K562 (cell line): ENCODE results near the gene ZNF33A. TPM values are rescaled to one million over a fixed set of nuclear protein-coding genes. Genes with fewer than 3 reads are reported as not detected.
"Not testable (repeated sequence)": the region's sequence is repeated elsewhere in the genome, so short reads cannot be mapped to it uniquely, and the experiment has no call there.

Experiments used
- ATAC-seq: fragments of 200-7000 bp; cut with Tn5 transposase; 3 replicates; pipeline ENCODE4 v1.9.1; 2020; ENCODE audit warnings: moderate library complexity
- BruUV-seq: library from RNA; stranded (reverse); fragments of 400-500 nt; replicated peaks from 2 replicates; lab custom pipeline; 2021; lab: Mats Ljungman, UMichigan
- CTCF ChIA-PET: fragments of 300-600 bp; formaldehyde crosslinking; extraction: SDS; loops from one replicate; lab custom pipeline; 2021; ENCODE audit warnings: low intra/inter-chr PET ratio; lab: Yijun Ruan, JAX
- POLR2A ChIA-PET: fragments of 300-600, 350-650 bp; sonication (Branson Sonifier 250); formaldehyde crosslinking; extraction: SDS; loops from one replicate; lab custom pipeline; 2021; ENCODE audit warnings: antibody characterized with exemption, inconsistent platforms; lab: Yijun Ruan, JAX
- DNase-seq, 4 experiments: peaks; one replicate each; pipeline versions ENCODE4 v3.0.0 to v3.0.0-alpha.2; 2011 to 2018; ENCODE audit warnings: low spot score in 3 of 4, mixed read lengths in 3 of 4; ENCODE audit errors: extremely low read depth in 1 of 4
- FAIRE-seq: peaks from 2 replicates; lab custom pipeline; 2011; peaks lifted over from hg19 to GRCh38; lab: Jason Lieb, UNC
- H2AFZ ChIP-seq: 2 replicates; pipeline ENCODE4 v1.6.0; 2011; ENCODE audit warnings: low read depth, low read length, control low read depth, inconsistent platforms
- H3K27ac ChIP-seq: fragments of 200-600 bp; 3 replicates; pipeline ENCODE4 v1.8.0; 2011; ENCODE audit warnings: low read depth, mild to moderate bottlenecking, control low read depth, inconsistent platforms, low read length, moderate library complexity, mixed read lengths; ENCODE audit errors: extremely low read depth
- H3K27me3 ChIP-seq, 2 experiments: fragments of 300-600 bp in 1 of 2; 2 replicates in 1 of 2; 3 replicates in 1 of 2; pipeline versions ENCODE4 v1.6.0 to v1.8.0; 2011; ENCODE audit warnings: inconsistent platforms in 2 of 2, low read length in 2 of 2, mild to moderate bottlenecking in 1 of 2, mixed read lengths in 1 of 2, moderate library complexity in 1 of 2; ENCODE audit not compliant: control insufficient read depth in 2 of 2, insufficient read depth in 2 of 2
- H3K36me3 ChIP-seq: fragments of 300-600 bp; 3 replicates; pipeline ENCODE4 v1.8.0; 2011; ENCODE audit warnings: mild to moderate bottlenecking, low read length, inconsistent platforms; ENCODE audit not compliant: control insufficient read depth, insufficient read depth
- H3K4me1 ChIP-seq, 2 experiments: fragments of 200-600 bp in 1 of 2; replicated peaks in 1 of 2; 2 replicates in 1 of 2; 3 replicates in 1 of 2; pipeline versions ENCODE4 v1.5.1 to v1.8.0; 2011; ENCODE audit warnings: inconsistent platforms in 2 of 2, low read length in 2 of 2, mild to moderate bottlenecking in 1 of 2, mixed read lengths in 1 of 2, moderate library complexity in 1 of 2; ENCODE audit not compliant: control insufficient read depth in 2 of 2, insufficient read depth in 2 of 2
- H3K4me2 ChIP-seq: 2 replicates; pipeline ENCODE4 v1.6.1; 2011; ENCODE audit warnings: low read length, control low read depth, inconsistent platforms, mixed read lengths; ENCODE audit not compliant: insufficient read depth
- H3K4me3 ChIP-seq: fragments of 200-600 bp; sonication (generic), shearing (Covaris generic); 2 replicates; pipeline ENCODE4 v1.5.1; 2016; ENCODE audit warnings: control low read depth, inconsistent platforms
- H3K79me2 ChIP-seq: fragments of 200-600 bp; 3 replicates; pipeline ENCODE4 v1.8.0; 2011; ENCODE audit warnings: low read length, inconsistent platforms; ENCODE audit not compliant: control insufficient read depth, insufficient read depth
- H3K9ac ChIP-seq, 2 experiments: 2 replicates each; pipeline versions ENCODE4 v1.6.0 to v1.6.1; 2011; ENCODE audit warnings: low read depth in 2 of 2, low read length in 2 of 2, control low read depth in 1 of 2, inconsistent platforms in 1 of 2, mild to moderate bottlenecking in 1 of 2, mixed read lengths in 1 of 2; ENCODE audit not compliant: insufficient read depth in 1 of 2
- H3K9me1 ChIP-seq: one replicate; pipeline ENCODE4 v1.6.0; 2011; ENCODE audit warnings: inconsistent platforms, mild to moderate bottlenecking, low read length, moderate library complexity; ENCODE audit not compliant: control insufficient read depth, insufficient read depth
- H3K9me3 ChIP-seq: replicated peaks from 2 replicates; pipeline ENCODE4 v1.5.1; 2011; ENCODE audit warnings: low read depth, low read length, inconsistent platforms; ENCODE audit not compliant: control insufficient read depth, insufficient read depth
- H4K20me1 ChIP-seq: replicated peaks from 2 replicates; pipeline ENCODE4 v1.6.1; 2011; ENCODE audit warnings: low read length, inconsistent platforms, mixed read lengths; ENCODE audit not compliant: control insufficient read depth, insufficient read depth
- PREB ChIP-seq: sonication (generic); formaldehyde crosslinking; IDR thresholded peaks from 2 replicates; pipeline ENCODE4 v1.8.1; 2023; ENCODE audit warnings: mild to moderate bottlenecking, missing genetic modification reagents
- WGBS: fragments of 100-300 bp; shearing (Covaris generic); methylation state at CpG from one replicate; pipeline ENCODE4 v1.1.6; 2016; ENCODE audit warnings: low coverage, mixed read lengths; ENCODE audit not compliant: insufficient coverage; ENCODE audit errors: missing lambda C conversion rate; 5-methylcytosine and 5-hydroxymethylcytosine counted together
- in situ Hi-C: fragments of 300-500 bp; cut with MboI; formaldehyde crosslinking; loops from 4 replicates; pipeline ENCODE4 v1.15.0; 2018; ENCODE audit warnings: inconsistent platforms, mixed read lengths
- intact Hi-C: fragments of 100-400 bp; cut with micrococcal nuclease; formaldehyde crosslinking; loops from 2 replicates; pipeline ENCODE4 v1.14.2; 2022
- polyA plus RNA-seq, 8 experiments: library from polyadenylated mRNA; depleted of rRNA in 4 of 8; stranded (reverse) in 5 of 8; unstranded in 3 of 8; fragments of >200 nt; fragmentation: Nextera tagmentation in 2 of 8; fragmentation: Illumina TruSeq in 1 of 8; extraction: Ambion mirVana in 2 of 8; extraction: Trizol in 1 of 8; gene quantifications; 2 replicates each; pipeline versions ENCODE4 v1.2.1 to v1.2.3, GENCODE V29; 2011 to 2014; ENCODE audit warnings: inconsistent platforms in 1 of 8, missing spikeins in 1 of 8
- total RNA-seq, 7 experiments: library from RNA; depleted of rRNA in 6 of 7; stranded (reverse); fragments of >200 nt in 6 of 7; fragmentation: Illumina TruSeq in 2 of 7; extraction: Trizol in 2 of 7; gene quantifications; 2 replicates each; pipeline versions ENCODE4 v1.2.1 to v1.2.3, GENCODE V29; 2011 to 2021; ENCODE audit warnings: low replicate concordance in 1 of 7

ZNF33A gene
- total and polyA plus RNA-seq, 9 of the 15 experiments (the other 6 are each of a cell fraction or from before 2014, with no cell fraction given), result 8.1 to 27.5 (median 16.4) TPM

GRCh38 chr10:38076687-38077086, 66.2 kb downstream of the ZNF33A start:
- Histone ChIP-seq H3K4me3 (no peak overlapping the region), H3K4me2 (no peak overlapping the region)
- WGBS, result 0% methylated on average over 2 of the region's 2 CpGs
- POLR2A ChIA-PET, result no interaction called here
- CTCF ChIA-PET, result no interaction called here
- intact Hi-C loops, result no loop called here
- no peak for TF ChIP-seq PREB (CRISPR knock-in tag)
- TF ChIP-seq, all 486 proteins: peak for 0
- Histone ChIP-seq H3K9me1 (no peaks in the 10 kb centered on the region), H3K79me2 (no peaks in the 10 kb centered on the region), H3K9me3 (0 out of 2 replicates have a peak, but pooled peaks cover 2% of the 10 kb centered on the region), H2AFZ (no peak overlapping the region), H3K27me3 (no peaks in the 10 kb centered on the region), H3K36me3 (no peaks in the 10 kb centered on the region), H3K9ac (no peak overlapping the region), H3K27ac (no peak overlapping the region), H3K4me1 (no peaks in the 10 kb centered on the region), H4K20me1 (no peaks in the 10 kb centered on the region)
- no peak for ATAC-seq
- in situ Hi-C loops, result no loop called here
- BruUV-seq, result no TSS peak
- no peak for DNase-seq
- FAIRE-seq, result no peak

DNA sequence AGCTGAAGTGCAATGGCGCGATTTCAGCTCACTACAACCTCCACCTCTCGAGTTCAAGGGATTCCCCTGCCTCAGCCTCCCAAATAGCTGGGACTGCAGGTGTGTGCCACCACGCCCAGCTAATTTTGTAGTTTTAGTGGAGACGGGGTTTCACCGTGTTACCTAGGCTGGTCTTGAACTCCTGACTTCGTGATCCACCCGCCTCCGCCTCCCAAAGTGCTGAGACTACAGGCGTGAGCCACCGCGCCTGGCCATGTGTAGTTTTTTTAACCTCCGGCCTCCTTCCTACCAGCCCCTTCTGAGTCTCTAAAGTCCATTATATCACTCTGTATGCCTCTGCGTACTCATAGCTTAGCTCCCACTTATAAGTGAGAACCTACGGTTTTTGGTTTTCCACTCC, 82.8 kb downstream of the ZNF33A start:
- H3K4me3 ChIP-seq, result not testable (repeated sequence)

More for the DNA sequence above, 82.8 kb downstream of the ZNF33A start:
- Histone ChIP-seq H3K36me3 (peaks cover 27% of the 10 kb centered on the region), H2AFZ (peak overlapping the region; percentile 96), H3K9me3 (peaks cover 10% of the 10 kb centered on the region), H3K4me1 (peaks cover 3 to 11% of the 10 kb centered on the region in 2 experiments; a peak in 3 of 5 replicates), H3K79me2 (peaks cover 15% of the 10 kb centered on the region)
- H3K4me2 ChIP-seq, H3K27ac ChIP-seq, BruUV-seq, CTCF ChIA-PET, DNase-seq, H4K20me1 ChIP-seq, POLR2A ChIA-PET, ATAC-seq, H3K27me3 ChIP-seq, FAIRE-seq, in situ Hi-C loops, H3K9me1 ChIP-seq, H3K9ac ChIP-seq: not testable (repeated sequence)
- WGBS, result 85% methylated on average over 13 of the region's 15 CpGs
- intact Hi-C loops, result loop anchor here (10.0 kb wide), 1 partner anchor 119 kb away; the partner anchor contains the start of gene ZNF25
